ENCODE results near the gene GBGT1. TPM values are rescaled to one million over a fixed set of nuclear protein-coding genes. Genes with fewer than 3 reads are reported as not detected.
A peak's percentile ranks its signal among the peaks of the same experiment; 100 is the strongest.

GBGT1 gene
- total RNA-seq, 1 donor from 2014 or later, result 2.6 TPM

DNA sequence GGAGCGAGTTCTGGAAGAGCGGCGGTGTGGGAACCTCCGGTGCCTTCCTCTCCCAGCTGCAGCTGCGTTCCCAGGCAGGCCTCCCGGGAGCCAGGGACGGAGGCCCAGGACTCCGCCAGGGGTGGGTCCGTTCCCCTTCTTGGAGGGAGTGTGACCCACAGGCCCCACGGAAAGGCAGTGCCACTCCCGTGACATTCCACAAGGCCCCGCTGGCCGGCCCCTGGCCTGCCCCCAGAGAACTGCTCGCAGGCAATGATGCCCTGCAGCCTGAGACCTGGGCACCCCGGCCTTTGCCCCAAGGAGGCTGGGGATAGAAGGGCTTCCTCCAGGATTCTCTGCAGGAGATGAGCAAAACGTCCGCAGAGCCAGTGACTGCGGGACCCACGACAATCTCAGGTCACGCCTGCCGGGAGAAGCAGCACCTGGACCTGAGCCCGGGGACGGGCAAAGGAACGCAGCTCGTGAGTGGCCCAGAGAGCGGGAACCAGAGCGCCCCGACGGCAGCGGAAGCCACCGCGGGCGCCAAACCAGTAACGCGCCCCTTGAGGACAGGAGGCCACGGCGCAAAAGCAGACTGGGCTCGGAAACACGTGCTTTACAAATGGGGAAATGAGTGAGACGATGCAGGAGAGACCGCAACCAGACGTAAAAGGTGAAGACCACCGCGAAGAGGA lies 36.1 kb upstream of the GBGT1 start:
- Histone ChIP-seq H3K27me3 (ENCODE audit: control insufficient read depth in 3 of 3, insufficient read depth in 3 of 3, low read length in 3 of 3) (peaks cover 19 to 35% (median 30%) of the 10 kb centered on the region in 3 donors), H3K9me3 (ENCODE audit: control insufficient read depth in 3 of 3, low read length in 3 of 3) (peaks cover 0 to 4% (median 3%) of the 10 kb centered on the region in 3 donors), H3K4me1 (ENCODE audit: control insufficient read depth in 3 of 3, insufficient read depth in 3 of 3, low read length in 3 of 3) (no peaks in the 10 kb centered on the region), H3K27ac (ENCODE audit: low read depth, low read length) (no peak overlapping the region), H3K9ac (ENCODE audit: low read depth in 1 of 3, low read length in 3 of 3) (peak overlapping the region in 1 of 3 donors; percentile 27), H3K36me3 (ENCODE audit: control insufficient read depth in 3 of 3, insufficient read depth in 3 of 3, low read length in 3 of 3) (no peaks in the 10 kb centered on the region), H3K4me3 (ENCODE audit: low read length in 3 of 3) (peak overlapping the region; percentile 25 to 52 (median 49))

DNA sequence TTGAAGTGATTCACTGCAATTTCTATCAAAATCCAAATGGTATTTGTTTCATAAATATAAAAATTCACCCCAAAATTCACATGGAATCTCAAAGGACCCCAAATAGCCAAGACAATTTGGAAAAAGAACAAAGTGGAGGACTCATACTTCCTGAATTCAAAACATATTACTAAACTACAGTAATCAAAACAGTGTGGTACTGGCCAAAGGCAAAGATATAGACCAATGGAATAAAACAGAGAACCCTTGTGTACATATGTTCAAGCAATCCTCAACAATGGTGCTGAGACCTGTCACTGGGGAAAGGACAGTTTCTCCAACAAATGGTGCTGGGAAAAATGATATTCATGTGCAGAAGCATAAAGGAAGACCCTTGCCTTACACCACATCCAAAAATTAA lies 31.3 kb upstream of the GBGT1 start:
- Histone ChIP-seq H3K9me3 (ENCODE audit: control insufficient read depth in 3 of 3, low read length in 3 of 3) (peaks cover 0 to 4% (median 3%) of the 10 kb centered on the region in 3 donors), H3K4me1 (ENCODE audit: control insufficient read depth in 3 of 3, insufficient read depth in 3 of 3, low read length in 3 of 3) (no peaks in the 10 kb centered on the region), H3K36me3 (ENCODE audit: control insufficient read depth in 3 of 3, insufficient read depth in 3 of 3, low read length in 3 of 3) (no peaks in the 10 kb centered on the region), H3K27me3 (ENCODE audit: control insufficient read depth in 3 of 3, insufficient read depth in 3 of 3, low read length in 3 of 3) (peaks cover 7 to 15% (median 8%) of the 10 kb centered on the region in 3 donors), H3K27ac (ENCODE audit: low read depth, low read length) (no peak overlapping the region), H3K4me3 (ENCODE audit: low read length in 3 of 3) (no peak overlapping the region), H3K9ac (ENCODE audit: low read depth in 1 of 3, low read length in 3 of 3) (no peak overlapping the region)

DNA sequence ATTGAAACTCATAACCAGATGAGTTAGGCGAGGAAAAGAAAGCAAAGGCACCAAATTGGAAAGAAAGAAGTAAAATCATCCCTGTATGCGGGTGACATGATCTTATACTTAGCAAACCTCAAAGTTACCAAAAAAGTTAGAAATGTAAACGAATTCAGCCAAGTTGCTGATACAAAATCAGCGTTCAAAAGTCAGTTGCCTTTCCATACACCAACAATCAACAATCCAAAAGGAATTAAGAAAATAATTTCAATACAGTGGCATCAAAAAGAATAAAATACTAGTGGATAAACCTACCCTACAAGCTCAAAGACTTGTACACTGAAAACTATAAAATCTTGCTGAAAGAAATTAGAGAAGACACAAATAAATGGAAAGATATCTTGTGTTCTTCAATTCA lies 30.9 kb upstream of the GBGT1 start:
- Histone ChIP-seq H3K27me3 (ENCODE audit: control insufficient read depth in 3 of 3, insufficient read depth in 3 of 3, low read length in 3 of 3) (peaks cover 6 to 12% (median 7%) of the 10 kb centered on the region in 3 donors), H3K36me3 (ENCODE audit: control insufficient read depth in 3 of 3, insufficient read depth in 3 of 3, low read length in 3 of 3) (no peaks in the 10 kb centered on the region), H3K9ac (ENCODE audit: low read depth in 1 of 3, low read length in 3 of 3) (no peak overlapping the region), H3K9me3 (ENCODE audit: control insufficient read depth in 3 of 3, low read length in 3 of 3) (peaks cover 0 to 4% (median 3%) of the 10 kb centered on the region in 3 donors), H3K4me1 (ENCODE audit: control insufficient read depth in 3 of 3, insufficient read depth in 3 of 3, low read length in 3 of 3) (no peaks in the 10 kb centered on the region), H3K4me3 (ENCODE audit: low read length in 3 of 3) (no peak overlapping the region), H3K27ac (ENCODE audit: low read depth, low read length) (no peak overlapping the region)

DNA sequence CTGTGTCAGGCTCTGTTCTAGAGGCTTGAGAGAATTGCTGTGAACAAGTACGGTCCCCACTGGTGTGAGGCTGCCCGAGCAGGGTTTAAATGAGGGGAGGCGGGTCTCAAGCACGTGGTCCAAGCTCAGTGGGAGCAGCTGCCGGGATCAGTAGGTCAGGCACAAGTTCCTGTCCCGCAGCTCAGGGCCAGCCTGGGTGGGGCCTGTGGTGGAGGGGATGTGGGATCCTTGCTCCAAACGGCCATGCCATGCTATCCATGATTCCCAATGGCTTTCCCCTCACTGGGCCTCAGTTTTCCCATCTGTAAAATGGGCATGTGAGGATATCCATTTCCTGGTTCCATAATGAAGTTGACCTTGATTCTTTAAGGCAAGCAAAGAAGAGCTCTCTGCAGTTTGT lies 28.3 kb upstream of the GBGT1 start:
- no peak overlapping the region for H3K9ac ChIP-seq (ENCODE audit: low read depth in 1 of 3, low read length in 3 of 3)
- H3K9me3 ChIP-seq (ENCODE audit: control insufficient read depth in 3 of 3, low read length in 3 of 3), result peaks cover 0 to 4% (median 3%) of the 10 kb centered on the region in 3 donors
- no peaks in the 10 kb centered on the region for H3K4me1 ChIP-seq (ENCODE audit: control insufficient read depth in 3 of 3, insufficient read depth in 3 of 3, low read length in 3 of 3)
- H3K36me3 ChIP-seq (ENCODE audit: control insufficient read depth in 3 of 3, insufficient read depth in 3 of 3, low read length in 3 of 3), result no peaks in the 10 kb centered on the region
- no peak overlapping the region for H3K4me3 ChIP-seq (ENCODE audit: low read length in 3 of 3)
- H3K27me3 ChIP-seq (ENCODE audit: control insufficient read depth in 3 of 3, insufficient read depth in 3 of 3, low read length in 3 of 3), result peaks cover 18 to 33% (median 20%) of the 10 kb centered on the region in 3 donors
- no peak overlapping the region for H3K27ac ChIP-seq (ENCODE audit: low read depth, low read length)

DNA sequence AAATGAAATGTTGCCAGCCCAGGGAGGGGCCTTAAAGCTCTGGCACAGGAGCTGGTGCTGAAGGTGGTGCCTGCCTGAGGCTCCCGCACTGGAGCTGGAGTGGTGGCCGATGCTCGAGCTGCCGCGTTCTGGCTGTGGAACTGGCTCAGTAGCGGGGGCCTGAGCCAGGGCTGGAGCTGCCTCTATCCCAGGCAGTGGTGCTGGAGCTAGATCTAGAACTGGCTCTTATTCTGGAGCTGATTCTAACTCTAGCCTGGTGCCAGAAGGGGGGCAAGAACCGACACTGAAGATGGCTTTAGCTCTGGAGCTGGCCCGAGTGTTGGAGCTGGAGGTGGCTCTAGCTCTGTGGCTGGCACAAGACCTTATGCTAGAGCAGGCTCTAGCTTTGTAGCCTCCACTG lies 26.1 kb upstream of the GBGT1 start:
- peaks cover 21 to 37% (median 22%) of the 10 kb centered on the region in 3 donors for H3K27me3 ChIP-seq (ENCODE audit: control insufficient read depth in 3 of 3, insufficient read depth in 3 of 3, low read length in 3 of 3)
- peaks cover 0 to 6% (median 2%) of the 10 kb centered on the region in 3 donors for H3K4me1 ChIP-seq (ENCODE audit: control insufficient read depth in 3 of 3, insufficient read depth in 3 of 3, low read length in 3 of 3)
- H3K9me3 ChIP-seq (ENCODE audit: control insufficient read depth in 3 of 3, low read length in 3 of 3), result peaks cover 0 to under 1% (median 0%) of the 10 kb centered on the region in 3 donors

DNA sequence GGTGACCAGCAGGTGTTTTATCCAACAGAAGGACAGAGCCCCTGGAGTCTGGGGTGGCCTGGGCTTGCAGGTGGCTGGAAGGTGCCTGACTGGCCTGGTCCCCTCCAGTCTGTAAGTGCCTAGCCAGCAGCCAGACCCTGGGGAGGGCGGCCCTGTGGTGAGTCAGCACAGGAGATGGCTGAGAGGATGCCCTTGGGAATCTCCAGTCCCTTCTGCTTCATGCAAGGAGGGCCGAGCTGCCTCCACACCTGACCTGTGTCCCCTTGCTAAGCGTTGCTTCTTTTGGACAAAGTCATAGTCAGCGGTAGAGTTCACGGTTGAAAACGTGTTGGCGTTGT lies 25.1 kb upstream of the GBGT1 start:
- no peak overlapping the region for H3K9ac ChIP-seq (ENCODE audit: low read depth in 1 of 3, low read length in 3 of 3)
- peaks cover 0 to 6% (median 2%) of the 10 kb centered on the region in 3 donors for H3K4me1 ChIP-seq (ENCODE audit: control insufficient read depth in 3 of 3, insufficient read depth in 3 of 3, low read length in 3 of 3)
- no peak overlapping the region for H3K27ac ChIP-seq (ENCODE audit: low read depth, low read length)
- H3K4me3 ChIP-seq (ENCODE audit: low read length in 3 of 3), result no peak overlapping the region
- no peaks in the 10 kb centered on the region for H3K9me3 ChIP-seq (ENCODE audit: control insufficient read depth in 3 of 3, low read length in 3 of 3)
- peaks cover 21 to 37% (median 22%) of the 10 kb centered on the region in 3 donors for H3K27me3 ChIP-seq (ENCODE audit: control insufficient read depth in 3 of 3, insufficient read depth in 3 of 3, low read length in 3 of 3)
- H3K36me3 ChIP-seq (ENCODE audit: control insufficient read depth in 3 of 3, insufficient read depth in 3 of 3, low read length in 3 of 3), result no peaks in the 10 kb centered on the region

More for the DNA sequence above, 26.1 kb upstream of the GBGT1 start:
- H3K4me3 ChIP-seq (ENCODE audit: low read length in 3 of 3), result no peak overlapping the region
- H3K27ac ChIP-seq (ENCODE audit: low read depth, low read length), result no peak overlapping the region
- no peaks in the 10 kb centered on the region for H3K36me3 ChIP-seq (ENCODE audit: control insufficient read depth in 3 of 3, insufficient read depth in 3 of 3, low read length in 3 of 3)
- no peak overlapping the region for H3K9ac ChIP-seq (ENCODE audit: low read depth in 1 of 3, low read length in 3 of 3)

DNA sequence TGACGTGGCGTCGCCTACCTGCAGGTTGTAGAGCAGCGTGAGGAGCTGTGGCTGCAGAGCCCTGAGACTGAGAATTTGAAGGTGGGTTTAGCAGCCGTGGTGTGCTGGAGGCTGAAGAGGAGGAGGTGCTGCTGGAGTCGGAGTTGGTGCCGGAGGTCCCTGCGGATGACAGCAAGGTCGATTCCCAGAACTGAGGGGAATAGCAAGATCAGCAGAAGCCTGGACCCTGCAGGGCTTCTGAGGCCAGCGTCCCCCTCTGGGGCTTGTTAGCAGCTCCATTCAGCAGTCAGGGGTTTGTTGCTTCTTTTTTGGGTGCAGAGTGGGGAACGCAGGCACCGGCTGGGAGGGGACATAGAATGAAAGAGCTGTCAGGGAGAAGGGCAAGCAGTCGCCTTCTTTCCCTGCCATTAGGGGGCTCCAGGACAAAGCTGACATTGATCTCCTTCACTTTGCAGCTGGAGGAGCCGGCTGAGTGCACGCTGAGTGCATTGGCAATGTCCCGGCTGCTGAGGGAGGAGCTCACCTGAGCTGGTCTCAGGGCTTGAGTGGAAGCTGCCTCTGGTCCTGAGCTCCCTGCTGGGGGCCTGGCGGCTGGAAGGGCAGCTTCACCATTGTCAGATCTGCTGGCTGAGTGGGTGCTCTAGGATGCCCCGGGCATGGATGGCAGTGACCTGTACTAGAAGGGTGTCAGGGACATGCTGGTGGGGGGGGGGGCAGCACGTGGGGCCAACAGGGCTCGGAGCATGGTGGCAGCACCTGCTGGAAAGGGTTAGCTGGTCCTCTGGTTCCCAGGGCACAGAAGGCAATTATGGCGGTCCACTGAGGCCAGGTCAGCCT lies 24.5 kb upstream of the GBGT1 start:
- peaks cover 21 to 37% (median 25%) of the 10 kb centered on the region in 3 donors for H3K27me3 ChIP-seq (ENCODE audit: control insufficient read depth in 3 of 3, insufficient read depth in 3 of 3, low read length in 3 of 3)
- H3K4me3 ChIP-seq (ENCODE audit: low read length in 3 of 3), result no peak overlapping the region
- H3K27ac ChIP-seq (ENCODE audit: low read depth, low read length), result no peak overlapping the region
- no peaks in the 10 kb centered on the region for H3K36me3 ChIP-seq (ENCODE audit: control insufficient read depth in 3 of 3, insufficient read depth in 3 of 3, low read length in 3 of 3)
- no peak overlapping the region for H3K9ac ChIP-seq (ENCODE audit: low read depth in 1 of 3, low read length in 3 of 3)
- peaks cover 0 to 6% (median 2%) of the 10 kb centered on the region in 3 donors for H3K4me1 ChIP-seq (ENCODE audit: control insufficient read depth in 3 of 3, insufficient read depth in 3 of 3, low read length in 3 of 3)
- H3K9me3 ChIP-seq (ENCODE audit: control insufficient read depth in 3 of 3, low read length in 3 of 3), result no peaks in the 10 kb centered on the region

DNA sequence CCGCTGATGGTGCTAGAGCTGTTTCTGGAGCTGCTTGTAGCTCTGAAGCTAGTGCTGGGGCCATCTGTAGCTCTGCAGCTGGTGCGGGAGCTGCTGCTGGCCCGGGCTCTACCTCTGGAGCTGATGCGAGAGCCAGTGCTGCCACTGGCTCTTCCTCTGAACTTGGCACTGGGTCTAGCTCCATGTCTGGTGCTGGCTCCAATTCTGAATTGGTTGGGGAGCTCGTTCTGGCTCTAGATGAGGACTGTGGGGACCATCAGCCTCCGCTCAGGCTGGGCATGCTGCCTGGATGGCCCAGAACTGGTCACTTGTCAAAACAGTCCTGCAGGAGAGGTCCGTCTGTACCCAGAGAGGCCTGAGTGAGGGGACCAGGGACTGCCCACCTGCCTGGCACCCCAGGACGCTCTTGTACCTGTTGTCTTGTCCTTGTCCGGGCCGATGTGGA lies 23.9 kb upstream of the GBGT1 start:
- Histone ChIP-seq H3K4me3 (ENCODE audit: low read length in 3 of 3) (no peak overlapping the region), H3K36me3 (ENCODE audit: control insufficient read depth in 3 of 3, insufficient read depth in 3 of 3, low read length in 3 of 3) (no peaks in the 10 kb centered on the region), H3K9me3 (ENCODE audit: control insufficient read depth in 3 of 3, low read length in 3 of 3) (no peaks in the 10 kb centered on the region), H3K27me3 (ENCODE audit: control insufficient read depth in 3 of 3, insufficient read depth in 3 of 3, low read length in 3 of 3) (peaks cover 21 to 36% (median 26%) of the 10 kb centered on the region in 3 donors), H3K27ac (ENCODE audit: low read depth, low read length) (no peak overlapping the region), H3K9ac (ENCODE audit: low read depth in 1 of 3, low read length in 3 of 3) (no peak overlapping the region), H3K4me1 (ENCODE audit: control insufficient read depth in 3 of 3, insufficient read depth in 3 of 3, low read length in 3 of 3) (peaks cover 0 to 6% (median 2%) of the 10 kb centered on the region in 3 donors)

DNA sequence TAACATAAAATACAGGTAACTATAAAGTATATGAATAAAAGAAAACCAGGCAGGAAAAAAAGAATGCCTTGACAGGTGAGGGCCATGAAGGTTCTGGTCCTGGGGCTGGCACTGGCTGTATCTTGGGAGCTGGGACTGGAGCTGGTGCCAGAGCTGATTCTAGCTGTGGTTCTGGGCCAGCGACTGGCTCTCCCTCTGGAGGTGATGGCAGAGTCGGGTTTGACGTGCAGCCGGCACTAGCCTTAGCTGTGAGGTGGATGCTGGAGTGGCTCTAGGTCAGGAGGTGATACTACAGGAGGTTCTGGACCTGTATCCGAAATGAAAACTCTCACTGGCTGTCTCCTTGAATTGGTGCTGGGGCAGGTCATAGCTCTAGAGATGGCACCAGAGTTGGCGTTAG lies 23.0 kb upstream of the GBGT1 start:
- no peaks in the 10 kb centered on the region for H3K36me3 ChIP-seq (ENCODE audit: control insufficient read depth in 3 of 3, insufficient read depth in 3 of 3, low read length in 3 of 3)
- no peak overlapping the region for H3K4me3 ChIP-seq (ENCODE audit: low read length in 3 of 3)
- no peak overlapping the region for H3K9ac ChIP-seq (ENCODE audit: low read depth in 1 of 3, low read length in 3 of 3)
- H3K27me3 ChIP-seq (ENCODE audit: control insufficient read depth in 3 of 3, insufficient read depth in 3 of 3, low read length in 3 of 3), result peaks cover 21 to 32% (median 31%) of the 10 kb centered on the region in 3 donors
- H3K27ac ChIP-seq (ENCODE audit: low read depth, low read length), result no peak overlapping the region
- H3K9me3 ChIP-seq (ENCODE audit: control insufficient read depth in 3 of 3, low read length in 3 of 3), result no peaks in the 10 kb centered on the region
- H3K4me1 ChIP-seq (ENCODE audit: control insufficient read depth in 3 of 3, insufficient read depth in 3 of 3, low read length in 3 of 3), result peaks cover 0 to 6% (median 2%) of the 10 kb centered on the region in 3 donors

DNA sequence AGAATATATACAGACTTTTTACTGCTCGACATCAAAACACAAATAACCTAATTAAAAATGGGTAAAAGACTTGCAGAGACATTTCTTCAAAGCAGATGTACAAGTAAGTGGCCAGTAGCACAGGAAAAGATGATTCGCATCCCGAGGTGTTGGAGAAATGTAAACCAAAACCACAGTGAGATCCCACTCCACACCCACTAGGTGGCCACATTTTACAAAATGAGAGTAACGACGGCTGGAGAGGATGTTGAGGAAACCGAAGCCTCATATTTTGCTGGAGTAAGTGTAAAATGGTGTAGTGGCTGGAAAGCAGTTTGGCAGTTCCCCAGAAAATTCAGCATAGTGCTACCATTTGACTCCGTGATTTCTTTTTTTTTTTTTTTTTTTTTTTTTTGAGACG lies 21.3 kb upstream of the GBGT1 start:
- H3K27ac ChIP-seq (ENCODE audit: low read depth, low read length), result no peak overlapping the region
- H3K9ac ChIP-seq (ENCODE audit: low read depth in 1 of 3, low read length in 3 of 3), result no peak overlapping the region
- H3K9me3 ChIP-seq (ENCODE audit: control insufficient read depth in 3 of 3, low read length in 3 of 3), result no peaks in the 10 kb centered on the region
- H3K4me3 ChIP-seq (ENCODE audit: low read length in 3 of 3), result no peak overlapping the region
- H3K4me1 ChIP-seq (ENCODE audit: control insufficient read depth in 3 of 3, insufficient read depth in 3 of 3, low read length in 3 of 3), result peaks cover 0 to 6% (median 2%) of the 10 kb centered on the region in 3 donors
- H3K36me3 ChIP-seq (ENCODE audit: control insufficient read depth in 3 of 3, insufficient read depth in 3 of 3, low read length in 3 of 3), result no peaks in the 10 kb centered on the region
- H3K27me3 ChIP-seq (ENCODE audit: control insufficient read depth in 3 of 3, insufficient read depth in 3 of 3, low read length in 3 of 3), result peaks cover 20 to 31% (median 31%) of the 10 kb centered on the region in 3 donors

All from skeletal muscle tissue (tissue), 4 donors.